GM12892 (cell line): ENCODE results near the gene UNCX.

ENCODE experiments used
- POLR2A ChIP-seq: IDR thresholded peaks from 2 replicates; pipeline ENCODE4 v1.6.1; 2011; ENCODE audit warnings: low read depth, low read length, control low read depth
- POLR2AphosphoS5 ChIP-seq: IDR thresholded peaks from 2 replicates; pipeline ENCODE4 v1.6.1; 2011; ENCODE audit warnings: low read depth, low read length, control low read depth
- TAF1 ChIP-seq: IDR thresholded peaks from 2 replicates; pipeline ENCODE4 v1.6.1; 2011; ENCODE audit warnings: low read depth, mild to moderate bottlenecking, control low read depth, low read length, borderline replicate concordance

- TF ChIP-seq POLR2AphosphoS5, result no peak
- no peak for TF ChIP-seq POLR2A
- TF ChIP-seq TAF1, result no peak
Observed at GRCh38 chr7:1279041-1279440, 46.4 kb downstream of the UNCX start.
